Measurements from ENCODE around the gene CEP20. TPM values are rescaled to one million over a fixed set of nuclear protein-coding genes. Genes with fewer than 3 reads are reported as not detected.

Gene CEP20
- total and polyA plus RNA-seq, 2 donors (not counting 1 experiment from before 2014, with no cell fraction given) = 14.2 to 30.2 TPM

DNA sequence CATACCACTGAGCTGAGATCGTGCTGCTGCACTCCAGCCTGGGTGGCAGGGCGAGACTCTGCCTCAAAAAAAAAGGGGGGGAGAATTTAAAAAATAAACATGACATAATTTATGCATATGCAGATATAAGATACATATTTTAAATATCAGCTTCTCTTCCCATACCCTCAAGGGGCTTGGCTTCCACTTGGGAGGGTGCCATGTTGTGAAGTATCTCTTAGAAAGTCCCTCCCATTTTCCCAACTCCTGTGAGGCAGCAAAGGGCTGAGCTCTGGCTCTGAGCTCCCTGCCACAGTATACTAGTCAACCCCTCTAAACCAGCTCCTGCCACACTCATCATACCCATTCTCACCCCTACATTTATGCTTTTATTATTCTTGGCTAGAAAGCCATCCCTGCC, 71.0 kb downstream of the CEP20 start:
- Mint-ChIP-seq H3K27me3 (no peaks in the 10 kb centered on the region), H3K4me1 (no peaks in the 10 kb centered on the region), H3K27ac (no peak overlapping the region), H3K4me3 (no peak overlapping the region), H3K9me3 (ENCODE audit: insufficient read depth) (peaks cover 8% of the 10 kb centered on the region)
- H3K4me3 ChIP-seq (ENCODE audit: control extremely low read depth in 1 of 5, extremely low read depth in 1 of 5, insufficient read depth in 1 of 5, low read depth in 2 of 5, low read length in 4 of 5) = no peak overlapping the region
- H3K9me3 ChIP-seq (ENCODE audit: control extremely low read depth in 1 of 3, control insufficient read depth in 2 of 3, insufficient read depth in 1 of 3, low read length in 2 of 3) = peaks cover 0 to 15% (median 4%) of the 10 kb centered on the region in 3 donors
- H2AFZ ChIP-seq (ENCODE audit: insufficient read depth, low read depth, low read length, poor library complexity, severe bottlenecking) = no peak overlapping the region
- H4K20me1 ChIP-seq (ENCODE audit: control insufficient read depth, insufficient read depth, low read length, poor library complexity, severe bottlenecking) = no peaks in the 10 kb centered on the region
- no peak overlapping the region for H3K9ac ChIP-seq (ENCODE audit: low read length)
- WGBS (ENCODE audit: insufficient coverage) = no CpG with 5 or more reads among the region's 2 CpGs
- DNase-seq (no peak), ATAC-seq (ENCODE audit: low read depth) (no peak)
- TF ChIP-seq, protein P1, sequence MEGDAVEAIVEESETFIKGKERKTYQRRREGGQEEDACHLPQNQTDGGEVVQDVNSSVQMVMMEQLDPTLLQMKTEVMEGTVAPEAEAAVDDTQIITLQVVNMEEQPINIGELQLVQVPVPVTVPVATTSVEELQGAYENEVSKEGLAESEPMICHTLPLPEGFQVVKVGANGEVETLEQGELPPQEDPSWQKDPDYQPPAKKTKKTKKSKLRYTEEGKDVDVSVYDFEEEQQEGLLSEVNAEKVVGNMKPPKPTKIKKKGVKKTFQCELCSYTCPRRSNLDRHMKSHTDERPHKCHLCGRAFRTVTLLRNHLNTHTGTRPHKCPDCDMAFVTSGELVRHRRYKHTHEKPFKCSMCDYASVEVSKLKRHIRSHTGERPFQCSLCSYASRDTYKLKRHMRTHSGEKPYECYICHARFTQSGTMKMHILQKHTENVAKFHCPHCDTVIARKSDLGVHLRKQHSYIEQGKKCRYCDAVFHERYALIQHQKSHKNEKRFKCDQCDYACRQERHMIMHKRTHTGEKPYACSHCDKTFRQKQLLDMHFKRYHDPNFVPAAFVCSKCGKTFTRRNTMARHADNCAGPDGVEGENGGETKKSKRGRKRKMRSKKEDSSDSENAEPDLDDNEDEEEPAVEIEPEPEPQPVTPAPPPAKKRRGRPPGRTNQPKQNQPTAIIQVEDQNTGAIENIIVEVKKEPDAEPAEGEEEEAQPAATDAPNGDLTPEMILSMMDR (IDR thresholded peaks at IDR 0.05) = no peak
- no peak for TF ChIP-seq EZH2 (IDR thresholded peaks at IDR 0.05; ENCODE audit: borderline replicate concordance, insufficient read depth, low read depth, low read length, poor library complexity, severe bottlenecking)
- intact Hi-C loops (cut with micrococcal nuclease) = no loop called here
- ChIA-PET CTCF (interaction anchor here (0.7 kb wide), 1 partner anchor 249 kb away, joined by 3 read pairs; no protein-coding TSS in a partner anchor), POLR2A (interaction anchor here (0.7 kb wide), 1 partner anchor 164 kb away, joined by 3 read pairs; no protein-coding TSS in a partner anchor)
- no peaks in the 10 kb centered on the region for H3K36me3 ChIP-seq (replicated peaks in 1 of 2; ENCODE audit: control extremely low read depth in 1 of 2, control insufficient read depth in 1 of 2, extremely low read depth in 1 of 2, insufficient read depth in 2 of 2, low read length in 1 of 2)
- no peak overlapping the region for H3K27ac ChIP-seq (ENCODE audit: low read length in 2 of 2)
- H3K4me1 ChIP-seq (ENCODE audit: control insufficient read depth in 2 of 2, insufficient read depth in 2 of 2, low read length in 2 of 2) = no peaks in the 10 kb centered on the region
- H3K27me3 ChIP-seq (replicated peaks in 1 of 4; ENCODE audit: control extremely low read depth in 1 of 4, control insufficient read depth in 3 of 4, insufficient read depth in 4 of 4, low read length in 3 of 4) = peaks cover 0 to 5% (median 0%) of the 10 kb centered on the region in 4 experiments
- H3K4me2 ChIP-seq (replicated peaks; ENCODE audit: low read depth, low read length, poor library complexity, severe bottlenecking) = no peak overlapping the region
- H3K79me2 ChIP-seq (ENCODE audit: control insufficient read depth, insufficient read depth, low read length) = no peaks in the 10 kb centered on the region

DNA sequence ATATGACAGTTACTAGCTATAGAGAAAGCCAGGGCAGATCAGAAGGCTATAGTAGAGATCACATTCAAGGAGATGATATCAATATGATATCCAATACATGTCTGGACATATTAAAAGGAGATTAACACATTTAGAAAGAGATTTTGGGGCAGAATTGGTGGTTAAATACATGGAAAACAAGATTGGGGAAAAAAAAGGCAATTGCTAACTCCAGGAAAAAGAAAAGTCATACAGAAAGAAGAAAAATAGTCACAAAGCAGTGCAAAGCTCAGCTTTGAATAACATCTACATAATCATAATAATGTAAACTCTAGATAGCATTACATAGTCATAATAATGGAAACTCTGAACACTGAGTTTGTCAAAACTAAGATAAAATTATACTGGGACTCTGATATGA, 72.2 kb downstream of the CEP20 start:
- Histone ChIP-seq H3K9ac (ENCODE audit: low read length) (no peak overlapping the region), H3K9me3 (ENCODE audit: control extremely low read depth in 1 of 3, control insufficient read depth in 2 of 3, insufficient read depth in 1 of 3, low read length in 2 of 3) (peaks cover 0 to 15% (median 8%) of the 10 kb centered on the region in 3 donors), H3K27ac (ENCODE audit: low read length in 2 of 2) (no peak overlapping the region), H3K27me3 (replicated peaks in 1 of 4; ENCODE audit: control extremely low read depth in 1 of 4, control insufficient read depth in 3 of 4, insufficient read depth in 4 of 4, low read length in 3 of 4) (peaks cover 0 to 13% (median 0%) of the 10 kb centered on the region in 4 experiments), H3K4me2 (replicated peaks; ENCODE audit: low read depth, low read length, poor library complexity, severe bottlenecking) (no peak overlapping the region), H3K79me2 (ENCODE audit: control insufficient read depth, insufficient read depth, low read length) (no peaks in the 10 kb centered on the region), H3K4me1 (ENCODE audit: control insufficient read depth in 2 of 2, insufficient read depth in 2 of 2, low read length in 2 of 2) (no peaks in the 10 kb centered on the region), H4K20me1 (ENCODE audit: control insufficient read depth, insufficient read depth, low read length, poor library complexity, severe bottlenecking) (no peaks in the 10 kb centered on the region), H2AFZ (ENCODE audit: insufficient read depth, low read depth, low read length, poor library complexity, severe bottlenecking) (no peak overlapping the region), H3K36me3 (replicated peaks in 1 of 2; ENCODE audit: control extremely low read depth in 1 of 2, control insufficient read depth in 1 of 2, extremely low read depth in 1 of 2, insufficient read depth in 2 of 2, low read length in 1 of 2) (no peaks in the 10 kb centered on the region), H3K4me3 (ENCODE audit: control extremely low read depth in 1 of 5, extremely low read depth in 1 of 5, insufficient read depth in 1 of 5, low read depth in 2 of 5, low read length in 4 of 5) (no peak overlapping the region)
- DNase-seq (no peak), ATAC-seq (ENCODE audit: low read depth) (no peak)
- TF ChIP-seq, protein P1 (IDR thresholded peaks at IDR 0.05) = no peak
- TF ChIP-seq EZH2 (IDR thresholded peaks at IDR 0.05; ENCODE audit: borderline replicate concordance, insufficient read depth, low read depth, low read length, poor library complexity, severe bottlenecking) = no peak
- H3K9me3 Mint-ChIP-seq (ENCODE audit: insufficient read depth) = peaks cover 8% of the 10 kb centered on the region
- H3K27me3 Mint-ChIP-seq = no peaks in the 10 kb centered on the region
- H3K4me1 Mint-ChIP-seq = no peaks in the 10 kb centered on the region
- ChIA-PET POLR2A (no interaction called here), CTCF (interaction anchor here (0.7 to 1.3 kb wide), 4 partner anchors 9 to 312 kb away, joined by 3 to 5 read pairs (median 4); no protein-coding TSS in a partner anchor)
- intact Hi-C loops (cut with micrococcal nuclease) = no loop called here
- H3K27ac Mint-ChIP-seq = no peak overlapping the region
- no peak overlapping the region for H3K4me3 Mint-ChIP-seq

Small RNA genes lying within 50 kb of the gene (small RNA-seq; reads per million reads assigned to genes)
- not detected for gene RNU6-213P (ENCODE audit: insufficient read length, low read depth, low replicate concordance)

Other genes starting within 250 kb of the CEP20 start
- 366 and 402 TPM in 2 replicates for gene MARF1, start 245.4 kb downstream of the CEP20 start, total RNA-seq
- 68.0 and 97.1 TPM in 2 replicates for gene MARF1, start 245.4 kb downstream of the CEP20 start, polyA plus RNA-seq
- gene NDE1, start 238.4 kb downstream of the CEP20 start, total RNA-seq = 144 and 149 TPM in 2 replicates
- 33.5 and 45.4 TPM in 2 replicates for gene NDE1, start 238.4 kb downstream of the CEP20 start, polyA plus RNA-seq
- gene MYH11, start 31.6 kb downstream of the CEP20 start, total RNA-seq = 0.05 and 0.15 TPM in 2 replicates
- 0.16 and 0.23 TPM in 2 replicates for gene MYH11, start 31.6 kb downstream of the CEP20 start, polyA plus RNA-seq
- gene ABCC1, start 61.0 kb upstream of the CEP20 start, total RNA-seq = 73.0 and 74.1 TPM in 2 replicates
- gene ABCC1, start 61.0 kb upstream of the CEP20 start, polyA plus RNA-seq = 21.7 and 21.8 TPM in 2 replicates

All from B cell (primary cell).